ENCODE data around the gene BIN1.
A peak's percentile ranks its signal among the peaks of the same experiment; 100 is the strongest.
"Not testable (repeated sequence)": the region's sequence is repeated elsewhere in the genome, so short reads cannot be mapped to it uniquely, and the experiment has no call there.

The BIN1 gene

DNA sequence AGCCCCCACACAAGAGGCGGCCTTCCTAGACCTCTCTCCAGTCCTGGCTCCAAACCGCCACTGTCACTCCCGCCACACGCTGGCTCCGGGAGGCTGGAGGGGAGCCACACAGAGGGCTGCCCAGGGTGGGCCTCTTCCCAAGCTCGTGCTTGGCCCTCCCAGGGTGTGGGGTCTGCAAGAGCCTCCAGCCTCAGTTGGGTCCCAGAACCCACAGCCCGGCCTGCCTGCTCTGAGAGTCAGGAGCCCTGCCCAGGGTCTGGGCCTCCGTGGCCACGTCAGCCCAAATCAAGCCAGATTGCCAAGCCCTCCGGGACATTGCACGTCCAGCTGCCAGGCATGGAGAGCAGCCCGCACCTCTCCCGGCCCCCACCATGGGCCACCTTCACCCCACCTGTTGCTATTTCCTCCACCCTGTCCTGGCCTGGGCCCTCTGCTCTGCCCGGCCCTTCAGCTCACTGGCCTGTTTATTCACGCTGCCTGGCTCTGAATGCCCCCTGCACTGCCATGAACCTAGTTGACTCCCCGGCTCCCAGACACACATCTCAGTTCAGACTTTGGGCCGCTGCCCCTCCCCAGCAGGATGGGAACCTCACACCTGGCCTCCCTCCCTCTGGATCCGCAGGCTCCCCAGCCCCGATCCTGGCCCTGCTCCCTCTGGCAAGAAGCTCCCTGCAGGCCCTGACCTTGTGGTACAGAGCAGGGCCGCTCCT, 61.0 kb downstream of the BIN1 start:
- no peak for DNase-seq

DNA sequence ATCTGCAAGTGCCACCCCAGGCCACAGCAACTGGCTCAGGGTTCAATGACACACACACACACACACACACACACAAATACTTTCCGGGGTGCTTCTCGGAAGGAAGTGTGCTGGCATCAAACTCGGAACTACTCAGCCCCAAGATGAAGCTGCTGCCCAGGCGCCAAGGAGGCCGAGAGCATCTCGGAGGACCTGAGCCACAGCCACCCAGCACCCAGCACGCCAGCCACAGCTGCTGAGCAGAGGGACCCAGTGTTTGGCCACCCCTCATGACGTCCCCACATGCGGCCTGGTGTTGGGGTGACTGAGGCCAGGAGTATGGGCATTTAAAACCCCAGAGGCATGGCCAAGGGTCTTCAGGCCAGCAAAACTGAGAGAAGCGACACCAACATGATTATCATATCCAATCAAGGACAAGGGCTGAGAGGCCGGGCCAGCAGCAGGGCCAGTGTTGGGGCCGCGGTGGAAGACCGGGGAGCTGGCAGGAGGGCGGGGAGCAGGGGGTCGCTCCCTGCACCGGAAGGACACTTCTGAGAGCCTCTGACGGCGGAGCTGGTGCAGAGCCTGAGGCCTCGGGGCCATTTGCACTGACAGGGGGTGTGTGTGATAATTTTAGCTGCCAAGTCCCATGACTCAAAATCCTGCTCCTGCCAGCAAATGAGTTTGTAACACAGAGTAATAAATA, 61.8 kb downstream of the BIN1 start:
- no peak for DNase-seq

DNA sequence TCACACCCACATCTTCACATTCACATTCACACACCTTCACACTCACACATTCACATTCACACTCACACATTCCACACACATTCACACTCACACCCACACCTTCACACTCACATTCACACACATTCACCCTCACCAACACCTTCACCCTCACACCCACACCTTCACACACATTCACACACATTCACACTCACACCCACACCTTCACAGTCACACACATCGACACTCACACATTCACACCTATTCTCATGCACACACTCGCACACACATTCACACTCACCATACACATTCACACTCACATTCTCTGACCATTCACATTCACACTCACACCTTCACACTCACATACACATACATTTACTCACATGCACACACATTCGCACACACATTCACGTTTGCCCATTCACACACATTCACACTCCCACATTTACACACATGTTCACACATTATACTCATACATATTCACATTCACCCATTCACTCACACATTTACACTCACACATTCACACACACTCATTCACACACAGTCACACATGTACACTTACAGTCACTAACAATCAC, 62.7 kb downstream of the BIN1 start:
- DNase-seq = no peak

DNA sequence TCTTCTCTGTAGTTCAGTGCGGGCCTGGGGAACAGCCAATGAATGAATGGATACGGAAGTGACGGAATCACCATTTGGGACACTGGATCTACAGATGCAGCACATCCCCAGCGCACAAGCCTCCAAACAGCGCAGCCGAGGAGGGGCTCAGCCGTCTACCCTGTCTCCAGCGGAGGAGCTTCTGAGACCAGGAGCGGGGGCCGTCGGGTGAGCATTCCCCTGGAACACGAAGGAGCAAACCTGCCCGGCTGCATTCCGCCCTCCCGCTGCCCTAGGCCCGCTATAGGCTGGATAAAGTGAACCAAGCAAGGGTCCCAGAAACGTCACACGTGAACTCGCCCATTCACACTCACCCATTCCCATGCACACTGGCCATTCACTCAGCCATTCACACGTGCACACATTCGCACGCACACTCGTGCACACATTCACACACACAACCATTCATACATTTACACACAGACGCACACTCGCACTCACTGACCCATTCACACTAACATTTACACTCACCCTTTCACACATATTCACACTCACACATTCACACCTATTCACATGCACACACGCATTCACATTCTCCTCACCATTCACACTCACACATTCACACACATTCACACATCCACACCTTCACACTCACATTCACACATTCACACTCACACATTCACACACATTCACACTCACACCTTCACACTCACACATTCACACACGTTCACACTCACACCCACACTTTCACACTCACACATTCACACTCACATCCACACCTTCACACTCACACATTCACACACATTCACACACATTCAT, 63.4 kb downstream of the BIN1 start:
- DNase-seq = no peak

DNA sequence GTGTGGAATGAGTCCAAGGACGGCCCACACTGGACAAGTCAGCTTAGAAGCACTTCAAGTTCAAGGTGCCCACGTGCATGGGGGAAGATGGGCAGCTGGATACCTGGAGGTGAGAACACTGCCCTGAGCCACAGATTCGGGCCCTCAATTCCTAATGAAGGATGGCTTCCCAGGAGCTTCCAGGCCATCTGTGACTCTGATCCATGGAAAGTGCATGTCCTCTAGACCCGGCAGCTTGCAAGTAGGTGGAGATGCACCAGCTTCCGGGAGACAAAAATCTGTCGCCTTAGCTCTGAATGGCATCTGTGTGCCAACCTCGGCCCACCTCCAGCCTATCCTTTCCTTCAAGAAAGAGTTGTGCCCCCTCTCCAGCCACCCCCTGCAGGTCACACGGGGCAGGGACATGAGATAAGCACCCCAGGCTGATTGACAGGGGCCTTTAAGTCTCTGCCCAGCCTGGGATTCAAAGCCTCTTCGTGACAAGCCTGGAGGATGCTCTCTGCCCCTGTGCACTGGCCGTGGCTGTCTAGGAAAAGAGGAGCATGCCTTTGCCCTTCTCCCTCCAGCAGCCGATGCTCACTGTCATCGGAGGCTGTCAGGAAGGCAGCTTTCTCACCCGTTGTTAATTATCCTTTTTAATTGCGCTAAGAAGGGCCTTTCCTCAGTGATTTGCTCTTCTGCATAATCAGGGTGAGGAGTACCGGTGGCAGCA, 65.5 kb downstream of the BIN1 start:
- no peak for DNase-seq

DNA sequence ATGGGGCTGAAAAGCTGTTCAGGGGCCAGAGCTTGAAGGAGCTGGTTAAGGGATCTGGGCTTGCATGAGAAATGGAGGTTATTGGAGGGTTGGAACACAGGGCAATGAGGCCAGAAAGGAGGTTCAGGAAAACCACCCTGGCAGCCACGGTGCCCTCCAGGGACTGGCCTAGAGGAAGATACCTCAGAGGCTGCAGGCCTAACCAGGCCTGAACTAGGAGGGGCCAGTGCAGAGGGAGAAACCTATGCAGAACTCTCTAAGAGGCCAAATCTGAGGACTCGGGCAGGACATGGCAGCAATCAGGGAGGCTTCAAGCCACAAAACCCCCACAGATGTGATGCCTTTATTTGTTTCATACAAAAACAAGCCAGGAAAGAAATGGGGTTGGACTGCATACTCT, 66.8 kb downstream of the BIN1 start:
- no peak for DNase-seq

DNA sequence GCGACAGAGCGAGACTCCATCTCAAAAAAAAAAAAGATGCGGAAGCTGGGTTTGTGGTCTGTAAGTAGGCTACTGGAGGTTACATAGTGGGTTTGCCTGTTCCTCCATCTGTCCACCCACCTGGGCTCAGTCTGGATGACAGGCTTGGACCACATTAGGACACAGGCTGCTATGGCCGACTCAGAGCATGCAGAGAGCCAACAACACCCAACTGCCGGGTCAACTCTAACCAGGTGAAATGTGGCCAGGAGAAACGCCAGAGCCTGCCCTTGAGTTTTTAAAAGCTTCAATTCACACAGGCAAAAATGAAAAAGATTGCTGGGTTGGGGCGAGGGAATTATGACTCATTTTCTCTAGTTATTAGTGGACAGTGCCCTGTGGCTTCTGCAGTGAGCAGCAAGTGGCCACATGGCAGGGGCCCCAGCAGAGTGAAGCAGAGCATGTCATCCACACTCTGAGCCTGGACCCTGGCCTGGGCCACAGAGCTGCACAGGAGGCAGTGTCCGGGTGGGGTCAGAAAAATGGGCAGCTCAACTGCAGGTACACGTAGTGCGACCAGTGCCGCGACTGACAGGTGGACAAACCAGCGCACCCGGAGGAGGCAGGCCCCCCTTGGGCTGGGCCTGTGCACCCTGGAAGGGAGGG, 67.4 kb downstream of the BIN1 start:
- no peak for DNase-seq

DNA sequence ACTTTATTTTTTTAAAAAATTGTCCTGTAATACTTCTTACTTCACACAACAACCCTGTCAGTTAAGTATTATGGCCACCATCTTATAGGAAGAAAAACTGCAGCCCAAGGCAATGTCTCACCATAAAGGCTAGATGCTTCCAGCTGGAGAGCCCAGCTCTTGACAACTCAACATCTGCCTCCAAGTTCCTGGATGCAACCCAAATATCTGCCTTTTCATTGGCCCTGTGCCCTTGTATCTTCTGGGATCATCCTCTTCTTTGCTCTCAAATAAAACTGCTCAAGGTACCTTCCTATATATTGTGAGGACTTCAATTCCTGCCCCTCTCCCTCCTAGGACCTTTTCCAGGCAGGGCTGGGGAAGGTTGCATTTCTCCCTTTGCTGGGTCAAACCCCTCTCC, 69.5 kb downstream of the BIN1 start:
- DNase-seq = no peak

DNA sequence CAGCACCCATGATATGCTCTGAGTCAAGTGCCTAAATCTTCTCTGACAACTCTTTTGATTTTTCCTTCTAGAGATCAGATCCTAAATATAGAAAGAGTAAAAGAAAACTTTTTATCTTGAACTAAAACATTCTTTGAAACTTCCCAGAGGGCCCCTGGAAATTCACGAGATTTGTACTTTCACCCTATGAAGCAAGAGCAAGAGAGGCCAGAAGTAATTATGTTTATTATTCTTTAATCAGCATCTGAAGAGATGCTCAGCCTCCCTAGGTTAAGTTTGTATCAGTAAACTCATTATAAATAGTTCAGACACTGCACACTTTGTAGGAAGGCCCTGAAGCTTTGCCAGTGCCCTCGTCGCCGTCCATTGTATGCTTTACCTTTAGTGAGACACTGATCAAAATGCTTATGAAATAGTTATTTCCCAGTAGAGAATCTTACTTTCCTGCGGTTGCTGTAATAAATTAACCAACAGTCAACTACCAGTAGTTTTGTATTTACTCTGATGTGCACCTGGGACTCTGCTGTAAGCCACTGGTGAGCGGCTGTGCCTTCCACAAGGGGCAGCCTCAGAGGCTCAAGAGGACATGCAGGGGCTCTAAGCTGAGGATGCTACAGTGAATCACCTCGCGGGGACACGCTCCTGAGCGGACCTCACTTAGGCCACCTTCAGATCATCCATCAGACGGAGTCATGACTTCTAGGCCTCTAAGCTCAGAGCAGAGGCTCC, 71.9 kb downstream of the BIN1 start:
- no peak for DNase-seq

DNA sequence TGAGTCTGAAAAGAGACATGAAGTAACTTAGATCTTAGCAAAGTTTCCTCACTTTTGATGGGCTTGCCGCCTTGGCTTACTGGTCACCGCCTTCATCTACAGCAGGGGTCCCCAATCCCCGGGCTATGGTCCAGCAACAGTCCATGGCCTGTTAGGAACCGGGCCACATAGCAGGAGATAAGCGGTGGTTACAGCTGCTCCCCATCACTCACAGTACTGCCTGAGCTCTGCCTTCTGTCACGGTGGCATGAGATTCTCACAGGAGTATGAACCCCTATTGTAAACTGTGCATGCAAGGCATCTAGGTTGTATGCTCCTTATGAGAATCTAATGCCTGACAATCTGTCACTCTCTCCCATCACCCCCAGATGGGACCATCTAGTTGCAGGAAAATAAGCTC, 72.9 kb downstream of the BIN1 start:
- no peak for DNase-seq

DNA sequence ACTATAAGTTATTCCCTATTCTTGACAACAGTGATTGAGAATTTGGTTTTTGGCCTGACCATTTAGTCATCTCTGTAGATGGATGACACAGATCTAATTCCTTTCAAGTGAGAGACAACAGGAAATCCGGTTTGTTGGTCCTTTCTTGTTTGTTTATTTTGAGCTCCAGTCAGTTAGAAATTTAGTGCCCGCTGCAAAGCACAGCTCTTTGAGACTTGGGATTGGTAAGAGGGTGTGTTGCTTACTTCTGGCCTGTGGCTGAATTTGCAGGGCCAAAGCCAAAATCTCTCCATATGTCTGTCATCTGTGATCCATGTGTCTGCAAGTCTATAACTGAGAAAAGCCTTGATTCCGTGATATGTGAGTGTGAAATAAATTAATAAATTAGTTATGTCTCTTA, 74.3 kb downstream of the BIN1 start:
- DNase-seq = no peak

DNA sequence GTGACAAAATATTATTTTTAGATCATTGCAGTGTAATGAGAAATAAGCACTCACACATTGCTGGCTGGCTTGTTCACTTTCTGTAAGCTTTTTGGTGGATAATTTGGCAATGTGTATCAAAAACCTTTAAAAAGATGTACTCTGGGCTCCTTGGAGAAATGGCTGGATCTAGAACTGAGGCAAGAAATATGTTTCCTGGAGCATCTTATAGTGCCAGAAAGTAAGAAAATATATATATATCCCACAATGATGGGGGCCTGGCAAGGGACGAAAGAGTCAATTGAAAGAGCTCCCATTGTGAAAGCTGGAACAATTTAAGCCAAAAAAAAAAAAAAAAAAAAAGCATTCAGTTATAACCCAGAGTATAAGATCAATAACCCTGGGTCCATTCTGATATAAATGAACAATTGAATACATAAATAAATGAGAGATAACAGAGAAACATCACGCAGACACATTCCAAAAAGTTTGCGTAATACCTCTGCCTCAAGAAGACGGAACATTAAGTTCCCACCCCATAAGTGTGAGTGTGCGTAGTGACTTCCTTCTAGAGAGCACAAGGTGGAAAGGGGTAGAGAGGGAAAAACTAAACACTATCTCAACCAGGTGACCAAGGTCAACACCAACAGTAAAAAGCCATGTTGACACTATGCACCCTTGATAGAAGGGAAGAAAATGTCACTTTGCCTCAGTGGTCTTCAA, 77.5 kb downstream of the BIN1 start:
- no peak for DNase-seq

DNA sequence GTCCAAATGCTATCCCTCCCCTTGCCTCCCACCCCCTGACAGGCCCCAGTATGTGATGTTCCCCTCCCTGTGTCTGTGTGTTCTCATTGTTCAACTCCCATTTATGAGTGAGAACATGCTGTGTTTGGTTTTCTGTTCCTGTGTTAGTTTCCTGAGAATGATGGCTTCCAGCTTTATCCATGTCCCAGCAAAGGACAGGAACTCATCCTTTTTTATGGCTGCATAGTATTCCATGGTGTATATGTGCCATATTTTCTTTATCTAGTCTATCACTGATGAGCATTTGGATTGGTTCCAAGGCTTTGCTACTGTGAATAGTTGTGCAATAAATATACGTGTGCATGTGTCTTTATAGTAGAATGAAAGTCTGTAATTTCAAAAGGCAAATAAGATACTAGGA, 78.2 kb downstream of the BIN1 start:
- not testable (repeated sequence) for DNase-seq

DNA sequence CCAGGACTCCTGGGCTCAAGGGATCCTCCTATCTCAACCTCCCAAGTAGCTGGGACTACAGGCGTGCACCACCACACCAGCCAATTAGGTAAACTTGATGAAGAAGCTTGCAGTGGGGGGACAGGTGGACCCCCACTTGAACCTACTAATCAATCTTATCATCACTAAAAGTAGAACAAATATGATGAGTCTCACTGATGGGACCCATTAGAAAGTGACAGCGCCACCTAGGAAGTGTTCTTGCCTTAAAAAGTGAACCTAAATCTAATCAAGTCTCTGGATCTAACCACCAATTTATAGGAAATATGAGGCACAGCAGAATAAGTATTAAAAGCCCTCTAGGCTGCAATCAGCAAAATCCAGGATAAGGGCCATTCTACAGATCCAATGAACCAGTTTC, 79.2 kb downstream of the BIN1 start:
- no peak for DNase-seq

DNA sequence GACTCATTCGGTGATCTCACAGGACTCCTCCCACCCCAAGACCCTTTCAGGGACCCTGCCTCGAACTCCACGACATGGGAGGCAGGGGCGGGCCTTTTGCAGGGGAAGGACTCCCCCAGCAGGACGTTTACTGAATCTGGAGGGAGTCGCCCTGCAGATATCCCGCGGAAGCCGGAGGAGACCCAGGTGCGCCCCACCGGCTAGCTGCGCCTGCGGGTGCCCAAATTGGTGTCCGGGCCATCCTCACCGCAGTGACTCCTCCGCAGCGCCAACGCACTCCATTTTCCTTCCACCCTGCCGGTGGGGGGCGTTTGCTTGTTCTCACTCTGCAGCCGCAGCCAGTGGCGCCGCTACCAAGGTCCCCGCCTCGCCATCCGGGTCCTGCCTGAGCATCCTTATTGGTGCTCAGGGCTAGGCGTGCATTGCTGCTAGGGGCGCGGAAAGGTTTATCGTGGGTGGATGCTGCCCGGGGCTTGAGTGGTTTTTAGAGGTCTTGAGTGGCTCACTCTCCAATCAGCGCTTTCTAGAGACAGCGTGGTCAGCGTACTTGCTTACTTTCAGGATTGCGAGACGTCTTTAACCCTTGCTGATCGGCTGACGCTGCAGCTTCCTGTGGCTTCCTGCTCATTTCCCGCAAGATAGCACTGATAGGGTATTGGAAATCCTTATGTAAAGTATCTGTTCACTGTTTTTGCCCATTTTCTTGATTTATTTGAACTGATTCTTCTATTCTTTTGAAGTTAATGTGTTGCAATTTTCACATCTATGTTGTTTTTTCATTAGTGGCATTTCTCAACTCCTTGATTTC, 81.4 kb downstream of the BIN1 start:
- DNase-seq = peak; percentile 70

DNA sequence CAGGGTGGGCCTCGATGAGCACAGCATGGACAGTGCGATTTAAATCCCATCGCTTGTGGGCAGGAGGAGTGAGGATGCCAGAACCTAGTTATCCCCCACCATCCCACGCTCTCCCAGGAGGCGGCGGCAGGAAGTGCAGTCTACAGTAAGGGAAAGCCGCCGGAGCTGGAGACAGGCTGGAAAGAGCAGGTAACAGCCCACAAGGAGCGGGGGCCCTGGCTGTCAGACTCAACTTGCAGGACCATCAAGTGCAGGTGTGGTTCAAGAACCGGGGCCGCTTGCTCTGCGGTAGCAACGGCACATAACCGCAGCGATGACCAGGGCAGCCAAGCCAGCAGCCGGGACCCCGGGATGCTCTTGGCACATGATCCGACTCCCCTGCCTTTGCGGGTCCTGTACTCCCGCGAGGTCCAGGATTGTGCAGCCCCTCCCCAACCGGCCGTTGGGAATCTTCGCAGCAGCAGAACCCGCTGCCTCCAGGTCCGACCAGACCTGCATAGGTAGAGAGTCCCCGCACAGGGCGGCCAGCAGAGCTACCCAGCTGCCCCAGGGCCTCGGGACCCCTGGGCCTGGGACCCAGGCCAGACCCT, 82.1 kb downstream of the BIN1 start:
- DNase-seq = no peak

DNA sequence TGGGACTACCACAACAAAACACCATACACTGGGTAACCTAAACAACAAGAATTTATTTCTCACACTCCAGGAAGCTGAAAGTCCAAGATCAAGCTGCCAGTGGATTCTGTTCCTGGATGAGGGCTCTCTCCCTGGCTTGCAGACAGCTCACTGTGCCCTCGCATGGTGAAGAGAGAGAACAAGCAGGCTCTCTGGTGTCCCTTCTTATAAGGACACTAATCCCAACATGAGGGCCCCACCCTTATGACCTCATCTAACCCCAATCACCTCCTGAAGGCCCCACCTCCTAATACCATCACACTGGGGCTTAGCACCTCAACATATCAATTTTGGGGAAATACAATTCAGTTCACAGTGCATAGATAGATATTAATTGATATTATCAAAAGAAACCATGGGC, 83.5 kb downstream of the BIN1 start:
- no peak for DNase-seq

DNA sequence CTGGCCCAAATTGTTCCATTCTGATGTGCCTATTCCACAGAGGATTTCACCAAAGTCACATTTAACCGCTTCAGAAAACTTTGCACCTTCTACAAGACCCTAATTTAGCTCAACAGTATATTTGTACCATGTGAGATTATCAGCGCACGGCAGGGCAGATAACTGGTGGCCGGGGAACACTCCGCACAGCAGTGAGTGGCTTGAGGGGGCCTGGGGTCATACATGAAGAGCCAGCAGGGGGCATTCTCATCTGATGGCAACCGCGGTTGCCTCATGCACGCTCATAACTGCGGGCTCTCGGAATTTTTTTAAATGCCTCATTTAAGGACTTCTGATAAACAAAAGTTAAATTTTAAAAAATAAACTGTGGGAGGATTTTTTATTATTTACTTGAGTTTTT, 84.1 kb downstream of the BIN1 start:
- no peak for DNase-seq

DNA sequence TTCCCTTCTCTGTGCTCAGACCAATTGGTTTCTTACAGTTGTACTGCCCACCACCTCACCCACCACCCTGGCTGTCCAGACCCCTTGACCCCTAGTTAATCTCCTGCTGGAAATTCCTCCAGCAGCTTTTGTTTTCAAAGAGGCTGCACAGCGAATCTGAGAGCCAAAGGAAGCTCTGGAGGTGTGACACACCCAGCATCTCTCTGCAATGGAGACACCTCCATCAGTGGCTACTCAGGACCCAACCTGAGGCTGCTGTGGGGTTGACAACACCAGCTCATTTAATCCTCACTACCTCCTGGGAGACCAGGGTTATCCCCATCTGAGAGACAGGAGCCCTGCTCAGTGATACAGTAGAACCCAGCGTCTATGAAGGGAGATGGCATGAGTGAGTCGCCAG, 86.4 kb downstream of the BIN1 start:
- DNase-seq = no peak

DNA sequence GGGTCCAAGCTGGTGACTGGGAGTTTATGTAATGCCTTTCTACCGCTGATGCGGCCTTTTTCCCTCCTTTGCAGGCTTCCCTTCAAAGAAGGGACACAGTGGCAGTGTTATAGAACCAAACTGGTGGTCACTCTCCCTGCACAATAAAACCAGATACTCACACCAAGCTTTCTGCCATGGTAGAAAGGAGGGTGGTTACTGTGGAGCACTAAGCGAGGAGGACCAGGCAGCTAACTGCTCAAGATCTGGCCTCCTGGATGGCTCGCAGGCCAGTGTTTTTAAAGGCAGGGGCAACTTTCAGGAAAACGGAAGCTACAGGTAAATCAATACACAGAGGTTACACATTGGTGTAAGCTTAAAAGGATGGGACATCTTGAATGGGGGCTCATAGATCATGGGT, 89.4 kb downstream of the BIN1 start:
- DNase-seq = no peak
